Fibroblast of upper back skin (primary cell): Measurements from ENCODE around the gene TRA2A.
"Not testable (repeated sequence)": the region's sequence is repeated elsewhere in the genome, so short reads cannot be mapped to it uniquely, and the experiment has no call there.

Source experiments
- DNase-seq: peaks from one replicate; pipeline ENCODE4 v3.0.0-alpha.2; 2013

The TRA2A gene

GRCh38 chr7:23531794-23532489 lies at the start of gene TRA2A:
TSS of gene TRA2A (minus strand) at chr7:23531981. CDS start at chr7:23531824, 157 bp downstream.
- peak; percentile 95 for DNase-seq

- peak; percentile 80 for DNase-seq
Measured at GRCh38 chr7:23570592-23571200, 38.9 kb upstream of the TRA2A start.

- DNase-seq, result no peak
Measured at GRCh38 chr7:23558303-23558702, 26.5 kb upstream of the TRA2A start.

DNA sequence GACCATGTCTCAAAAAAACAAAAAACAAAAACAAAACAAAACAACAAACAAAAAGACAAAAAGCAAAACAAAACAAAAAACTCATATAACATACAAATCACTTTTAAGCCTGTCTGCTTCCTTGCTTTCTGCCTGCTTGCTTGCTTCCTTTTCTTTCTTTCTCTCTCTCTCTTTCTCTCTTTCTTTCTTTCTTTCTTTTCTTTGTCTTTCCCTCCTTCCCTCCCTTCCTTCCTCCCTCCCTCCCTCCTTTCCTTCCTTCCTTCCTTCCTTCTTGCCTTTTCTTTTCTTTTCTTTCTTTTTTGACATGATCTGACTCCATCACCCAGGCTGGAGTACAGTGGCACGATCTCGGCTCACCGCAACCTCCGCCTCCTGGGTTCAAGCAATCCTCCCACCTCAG lies 15.9 kb upstream of the TRA2A start:
- DNase-seq, result no peak

DNA sequence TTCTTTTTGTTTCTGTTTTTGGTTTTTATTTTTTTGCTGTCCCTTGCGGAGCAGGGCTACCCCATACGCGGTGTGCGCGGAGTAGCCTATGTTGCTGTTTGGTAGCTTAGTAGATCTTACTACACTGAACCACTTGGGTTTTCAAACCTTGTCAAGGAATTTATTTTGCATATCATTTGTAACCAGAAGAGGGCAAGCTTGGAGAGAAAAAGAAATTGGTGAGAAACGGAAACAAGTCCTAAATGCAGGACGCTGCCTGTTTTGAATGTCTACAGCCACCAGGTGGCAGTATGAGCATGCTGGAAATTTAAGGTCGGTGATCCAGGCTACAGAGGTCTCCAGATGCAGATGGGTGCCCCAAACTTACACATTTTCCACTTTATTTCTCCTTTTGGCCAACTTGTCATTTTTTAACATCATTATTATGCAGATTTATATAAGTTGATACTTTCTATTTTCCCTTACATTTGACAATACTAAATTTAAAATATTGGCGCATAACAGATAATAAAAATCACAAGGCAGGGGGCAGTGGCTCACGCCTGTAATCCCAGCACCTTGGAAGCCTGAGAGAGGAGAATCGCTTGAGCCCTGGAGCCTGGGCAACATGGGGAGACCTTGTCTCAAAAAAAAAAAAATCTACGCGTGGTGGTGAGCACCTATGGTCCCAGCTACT lies 15.3 kb upstream of the TRA2A start:
- DNase-seq, result peak; percentile 90

DNA sequence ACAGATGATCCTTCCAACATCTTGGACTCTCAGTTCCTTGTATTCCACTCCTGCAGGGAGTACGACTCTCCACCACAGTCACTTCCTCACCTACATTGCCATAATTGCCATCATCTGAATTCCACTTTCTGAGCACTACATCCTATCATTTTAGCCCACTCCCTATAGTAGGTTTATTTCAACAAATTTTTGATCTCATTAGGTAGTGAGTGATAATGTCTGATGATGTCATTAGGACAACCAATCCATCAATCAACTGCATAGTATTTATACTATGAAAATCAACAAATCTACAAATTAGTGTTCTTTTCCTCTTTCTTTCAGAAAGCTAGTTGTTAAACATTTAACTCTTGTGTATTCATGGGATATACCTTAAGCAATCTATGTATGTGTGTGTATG lies 13.7 kb upstream of the TRA2A start:
- no peak for DNase-seq

DNA sequence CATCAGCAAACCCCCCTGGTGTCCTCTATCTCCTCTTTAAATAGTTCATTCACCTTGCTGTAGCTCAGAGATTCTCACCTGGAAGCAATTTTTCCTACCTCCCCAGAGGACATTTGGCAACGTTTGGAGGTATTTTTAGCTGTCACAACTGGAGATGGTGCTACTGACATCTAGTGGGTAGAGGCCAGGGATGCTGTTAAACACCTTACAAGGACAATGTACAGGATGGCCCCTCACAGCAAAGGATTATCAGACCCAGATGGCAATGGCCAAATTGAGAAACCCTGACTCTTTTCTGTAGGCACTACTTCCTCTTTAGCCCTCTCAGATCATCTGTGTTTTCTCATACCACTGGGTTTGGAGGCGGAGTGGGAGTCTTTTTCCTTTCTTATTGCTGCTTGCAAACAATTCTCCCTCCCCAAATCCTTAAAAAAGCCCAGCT lies 13.2 kb upstream of the TRA2A start:
- no peak for DNase-seq

DNA sequence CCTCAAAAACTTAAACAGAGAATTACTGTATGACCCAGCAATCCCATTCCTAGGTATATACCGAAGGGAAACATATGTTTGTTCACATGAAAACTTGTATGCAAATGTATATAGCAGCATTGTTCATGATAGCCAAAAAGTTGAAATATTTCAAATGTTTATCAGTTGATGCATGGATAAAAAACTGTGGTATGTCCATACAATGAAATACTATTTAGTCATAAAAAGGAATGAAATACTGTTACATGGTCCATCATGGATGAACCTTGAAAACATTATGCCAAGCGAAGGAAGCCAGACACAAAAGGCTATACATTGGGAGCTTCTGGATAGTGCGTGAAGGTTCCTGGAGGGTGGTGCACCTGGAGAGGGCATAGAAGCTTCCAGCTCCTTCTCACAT lies 11.0 kb upstream of the TRA2A start:
- no peak for DNase-seq

DNA sequence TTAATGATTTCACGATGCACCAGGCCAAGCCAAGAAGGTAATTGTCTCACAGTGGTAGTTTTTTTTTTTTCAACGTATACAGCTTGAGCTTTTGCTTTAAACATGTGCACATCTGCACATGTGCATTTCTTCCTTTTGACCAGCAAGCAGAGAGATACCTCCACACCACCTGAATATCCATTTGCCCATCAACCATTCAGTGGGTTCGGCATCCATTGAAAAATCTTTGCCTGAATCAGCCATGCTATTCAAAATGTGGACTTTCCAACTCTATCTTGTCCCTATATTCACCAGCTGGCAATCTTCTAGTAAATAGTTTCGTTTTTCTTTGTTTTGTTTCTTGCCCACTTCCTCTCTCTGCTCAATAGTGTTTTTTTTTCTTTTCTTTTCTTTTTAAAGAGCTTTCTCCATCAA lies 7.7 kb upstream of the TRA2A start:
- no peak for DNase-seq

- DNase-seq, result no peak
Measured at GRCh38 chr7:23538301-23538700, 6.5 kb upstream of the TRA2A start.

GRCh38 chr7:23533238-23533604 lies 1.4 kb upstream of the TRA2A start:
- DNase-seq, result no peak

DNA sequence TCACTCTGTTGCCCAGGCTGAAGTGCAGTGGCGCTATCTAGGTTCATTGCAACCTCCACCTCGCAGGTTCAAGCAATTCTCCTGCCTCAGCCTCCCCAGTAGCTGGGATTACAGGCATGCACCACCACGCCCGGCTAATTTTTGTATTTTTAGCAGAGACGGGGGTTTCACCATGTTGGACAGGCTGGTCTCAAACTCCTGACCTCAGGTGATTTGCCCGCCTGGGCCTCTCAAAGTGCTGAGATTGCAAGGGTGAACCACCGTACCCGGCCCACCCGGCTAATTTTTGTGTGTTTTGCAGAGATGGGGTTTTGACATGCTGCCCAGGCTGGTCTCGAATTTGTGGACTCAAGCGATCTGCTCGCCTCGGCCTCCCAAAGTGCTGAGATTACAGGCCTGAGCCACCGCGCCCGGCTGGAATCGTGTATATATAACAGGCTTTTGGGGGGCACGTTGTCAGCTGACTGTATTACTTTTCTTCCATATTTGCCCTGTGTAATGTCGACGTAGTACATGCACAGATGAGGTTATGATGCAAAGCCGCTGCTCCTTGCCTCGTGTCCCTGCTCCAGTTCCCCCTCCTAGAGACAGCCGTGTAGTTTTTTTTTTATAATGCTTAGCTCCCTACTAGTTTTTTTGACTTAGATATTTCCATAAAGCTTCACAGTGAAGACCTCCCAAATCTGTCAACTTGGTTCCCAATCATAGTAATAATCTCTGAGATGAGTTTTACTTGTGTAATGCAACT lies 883 bp upstream of the TRA2A start:
- DNase-seq, result no peak

GRCh38 chr7:23531050-23531793 lies 559 bp downstream of the TRA2A start:
- peak; percentile 58 for DNase-seq

DNA sequence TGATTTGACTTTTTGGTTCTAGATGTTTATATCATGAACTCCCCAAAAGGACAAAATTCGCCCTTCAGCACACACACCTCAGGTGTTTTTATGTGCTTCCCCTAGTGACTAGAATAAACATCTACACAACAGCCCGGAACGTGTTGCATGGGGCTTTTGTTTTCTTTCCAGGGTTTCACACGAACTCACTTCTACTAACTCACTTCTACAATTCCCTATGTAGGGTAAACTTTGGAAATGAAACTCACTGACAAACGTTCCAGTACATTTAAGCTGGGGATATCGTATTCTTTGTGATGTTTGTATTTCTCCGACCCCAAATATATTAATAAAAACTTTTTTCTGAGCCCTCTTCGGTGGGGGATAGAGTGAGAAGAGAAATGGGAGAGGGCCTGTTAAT lies 1.4 kb downstream of the TRA2A start:
- peak; percentile 18 for DNase-seq

- DNase-seq, result no peak
Measured at GRCh38 chr7:23529262-23529859, 2.4 kb downstream of the TRA2A start.

DNA sequence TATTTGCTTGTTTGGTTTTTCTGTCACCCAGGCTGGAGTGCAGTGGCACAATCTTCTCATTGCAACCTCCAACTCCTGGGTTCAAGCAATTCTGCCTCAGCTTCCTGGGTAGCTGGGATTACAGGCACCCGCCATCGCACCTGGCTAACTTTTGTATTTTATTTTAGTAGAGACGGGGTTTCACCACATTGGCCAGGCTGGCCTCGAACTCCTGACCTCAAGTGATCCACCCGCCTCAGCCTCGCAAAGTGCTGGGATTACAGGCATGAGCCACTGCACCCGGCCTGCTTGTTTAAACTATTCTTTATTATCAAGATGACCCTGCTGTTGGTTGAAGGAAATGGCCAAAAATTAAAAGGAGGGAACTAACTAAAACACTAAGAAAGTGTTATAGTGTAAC lies 6.2 kb downstream of the TRA2A start:
- DNase-seq, result not testable (repeated sequence)

- no peak for DNase-seq
Measured at GRCh38 chr7:23524473-23524872, 7.3 kb downstream of the TRA2A start.

DNA sequence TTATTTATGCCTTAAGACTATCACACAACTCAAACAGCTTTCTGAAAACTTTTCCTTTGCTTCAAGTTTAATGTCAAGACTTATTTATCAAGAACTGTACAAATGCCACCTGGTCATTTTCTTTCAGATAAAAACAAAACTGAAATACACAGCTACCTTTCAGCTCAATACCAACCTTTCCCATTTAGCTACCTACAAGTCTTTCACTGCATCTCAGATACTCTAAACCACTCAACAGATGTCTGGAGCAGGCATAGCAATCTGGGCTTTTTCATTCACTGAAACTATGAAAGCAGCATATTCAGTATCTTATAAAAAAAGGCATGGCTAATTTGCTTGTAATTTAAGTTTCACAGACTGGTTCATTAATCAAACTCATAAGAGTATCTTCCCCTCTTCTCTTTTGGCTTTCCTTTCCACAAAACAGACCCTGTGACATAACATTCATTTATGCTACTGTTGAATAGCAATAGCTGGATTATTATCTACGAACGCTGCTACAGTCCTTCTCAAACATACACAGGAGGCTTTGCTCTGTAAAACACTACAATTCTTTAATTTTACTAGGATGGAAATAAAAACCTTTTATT lies 8.2 kb downstream of the TRA2A start:
- DNase-seq, result no peak

DNA sequence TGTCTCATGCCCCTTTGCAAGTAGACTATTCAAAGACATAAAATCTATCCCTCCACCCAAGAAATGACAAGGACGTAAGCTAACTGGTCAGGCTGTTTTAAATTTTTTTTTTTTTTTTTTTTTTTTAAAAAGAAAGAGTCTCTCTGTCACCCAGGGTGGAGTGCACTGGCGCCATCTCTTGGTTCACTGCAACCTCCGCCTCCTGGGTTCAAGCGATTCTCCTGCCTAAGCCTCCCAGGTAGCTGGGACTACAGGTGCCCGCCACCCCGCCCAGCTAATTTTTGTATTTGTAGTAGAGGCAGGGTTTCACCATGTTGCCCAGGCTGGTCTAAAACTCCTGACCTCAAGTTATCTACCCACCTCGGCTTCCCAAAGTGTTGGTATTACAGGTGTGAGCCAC lies 11.2 kb downstream of the TRA2A start:
- DNase-seq, result no peak

GRCh38 chr7:23514755-23515154 lies 17.0 kb downstream of the TRA2A start:
- no peak for DNase-seq

DNA sequence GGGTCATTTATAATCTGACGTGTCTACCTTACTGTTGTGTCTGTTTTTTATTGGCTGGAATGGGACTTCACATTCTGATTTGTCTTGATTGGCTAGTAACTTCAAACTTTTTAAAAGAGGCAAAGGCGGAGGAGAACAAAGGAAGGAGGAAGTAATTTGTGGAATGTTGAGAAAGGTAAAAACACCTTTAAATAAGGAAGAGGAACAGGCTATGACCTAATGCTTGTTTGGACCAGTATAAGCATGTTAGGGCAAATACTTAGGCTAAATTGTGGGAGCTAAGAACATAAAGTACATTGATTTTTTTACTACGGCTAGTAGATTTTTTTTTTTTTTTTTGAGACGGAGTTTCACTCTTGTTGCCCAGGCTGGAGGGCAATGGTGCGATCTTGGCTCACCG lies 18.0 kb downstream of the TRA2A start:
- DNase-seq, result not testable (repeated sequence)

DNA sequence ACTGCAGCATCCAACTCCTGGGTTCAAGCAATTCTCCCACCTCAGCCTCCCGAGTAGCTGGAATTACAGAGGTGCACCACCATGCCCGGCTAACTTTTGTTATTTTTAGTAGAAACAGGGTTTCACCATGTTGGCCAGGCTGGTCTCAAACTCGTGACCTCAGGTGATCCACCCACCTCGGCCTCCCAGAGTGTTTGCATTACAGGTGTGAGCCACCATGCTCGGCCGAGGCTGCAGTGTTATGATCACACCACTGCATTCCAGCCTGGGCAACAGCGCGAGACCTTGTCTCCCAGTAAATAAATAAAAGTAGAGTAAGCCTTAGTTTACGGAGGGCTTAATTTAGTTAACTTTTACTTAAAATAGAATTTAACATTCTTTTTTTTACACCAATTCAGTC lies 37.8 kb downstream of the TRA2A start:
- DNase-seq, result no peak
